Ascending aorta (tissue), 2 donors: ENCODE data around the gene AATK. TPM values are rescaled to one million over a fixed set of nuclear protein-coding genes. Genes with fewer than 3 reads are reported as not detected.

ENCODE experiments used
- DNase-seq, 2 donors: peaks; one replicate each; pipeline ENCODE4 v3.0.0-alpha.2; 2019; ENCODE audit warnings: low spot score in 2 of 2
- H3K27ac ChIP-seq, 2 donors: fragments of 200-600 bp; sonication (generic); one replicate each; pipeline ENCODE4 v1.5.1; 2016 to 2017; ENCODE audit warnings: mild to moderate bottlenecking in 1 of 2
- H3K27me3 ChIP-seq: fragments of 200-600 bp; sonication (generic); one replicate; pipeline ENCODE4 v1.5.1; 2017
- H3K36me3 ChIP-seq, 2 donors: fragments of 200-600 bp; sonication (generic); one replicate each; pipeline ENCODE4 v1.5.1; 2016
- H3K4me1 ChIP-seq, 2 donors: fragments of 200-600 bp; sonication (generic); one replicate each; pipeline ENCODE4 v1.5.1; 2016 to 2017; ENCODE audit warnings: mild to moderate bottlenecking in 1 of 2
- H3K4me3 ChIP-seq, 2 donors: fragments of 200-600 bp; sonication (generic); one replicate each; pipeline ENCODE4 v1.5.1; 2016 to 2017; ENCODE audit warnings: mild to moderate bottlenecking in 1 of 2
- H3K9me3 ChIP-seq, 2 donors: fragments of 200-600 bp; sonication (generic); one replicate each; pipeline ENCODE4 v1.5.1; 2016
- CTCF ChIP-seq, 3 experiments: fragments of 200-600 bp in 2 of 3; fragments of 450-650 bp in 1 of 3; sonication (generic) in 2 of 3; IDR thresholded peaks; one replicate each; pipeline ENCODE4 v1.5.1; 2016 to 2019; ENCODE audit warnings: antibody characterized with exemption in 3 of 3, mild to moderate bottlenecking in 1 of 3, moderate library complexity in 1 of 3
- intact Hi-C: fragments of 100-400 bp; cut with DNase I; formaldehyde crosslinking; loops from one replicate; pipeline ENCODE4 v1.15.1; 2023
- total RNA-seq: library from RNA; depleted of rRNA; stranded (reverse); fragments of >200 nt; gene quantifications from one replicate; pipeline ENCODE4 v1.1.0, GENCODE V29; 2016

The AATK gene
- total RNA-seq, 1 donor from 2014 or later: 20.6 TPM

- H3K27me3 ChIP-seq: no peaks in the 10 kb centered on the region
- intact Hi-C loops: no loop called here
- DNase-seq: no peak
- H3K4me3 ChIP-seq: no peak overlapping the region
- no peak overlapping the region for H3K27ac ChIP-seq
- H3K9me3 ChIP-seq: no peaks in the 10 kb centered on the region
- no peak for TF ChIP-seq CTCF (IDR thresholded peaks at IDR 0.05)
- no peaks in the 10 kb centered on the region for H3K4me1 ChIP-seq
- peaks cover 8 to 10% of the 10 kb centered on the region in 2 donors for H3K36me3 ChIP-seq
Measured at GRCh38 chr17:81198826-81199481, 32.9 kb upstream of the AATK start.

- Histone ChIP-seq H3K9me3 (no peaks in the 10 kb centered on the region), H3K27me3 (no peaks in the 10 kb centered on the region), H3K4me1 (no peaks in the 10 kb centered on the region), H3K36me3 (peaks cover 6 to 8% of the 10 kb centered on the region in 2 donors), H3K27ac (no peak overlapping the region), H3K4me3 (no peak overlapping the region)
- TF ChIP-seq CTCF (IDR thresholded peaks at IDR 0.05): no peak
- DNase-seq: no peak
- intact Hi-C loops: no loop called here
Measured at GRCh38 chr17:81197831-81198490, 31.9 kb upstream of the AATK start.

DNA sequence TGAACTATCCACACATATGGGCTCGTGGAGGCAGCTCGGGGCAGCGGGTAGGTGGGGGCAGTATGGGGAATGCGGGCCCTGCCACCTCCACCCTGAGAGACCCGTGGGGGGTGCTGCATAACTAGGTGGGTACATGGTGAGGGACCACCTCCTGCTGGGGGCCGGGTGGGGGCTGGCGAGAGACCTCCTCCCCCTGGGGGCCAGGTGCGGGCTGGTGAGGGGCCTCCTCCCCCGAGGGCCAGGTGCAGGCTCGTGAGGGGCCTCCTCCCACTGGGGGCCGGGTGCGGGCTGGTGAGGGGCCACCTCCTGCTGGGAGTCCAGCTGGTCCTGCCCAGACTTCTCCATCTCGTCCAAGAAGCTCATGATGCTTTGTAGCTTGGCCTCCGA, 31.4 kb upstream of the AATK start:
- Histone ChIP-seq H3K4me1 (no peaks in the 10 kb centered on the region), H3K27me3 (no peaks in the 10 kb centered on the region), H3K9me3 (no peaks in the 10 kb centered on the region), H3K36me3 (peaks cover 6 to 8% of the 10 kb centered on the region in 2 donors), H3K27ac (no peak overlapping the region), H3K4me3 (no peak overlapping the region)
- no peak for TF ChIP-seq CTCF (IDR thresholded peaks at IDR 0.05)
- no peak for DNase-seq
- intact Hi-C loops: no loop called here

DNA sequence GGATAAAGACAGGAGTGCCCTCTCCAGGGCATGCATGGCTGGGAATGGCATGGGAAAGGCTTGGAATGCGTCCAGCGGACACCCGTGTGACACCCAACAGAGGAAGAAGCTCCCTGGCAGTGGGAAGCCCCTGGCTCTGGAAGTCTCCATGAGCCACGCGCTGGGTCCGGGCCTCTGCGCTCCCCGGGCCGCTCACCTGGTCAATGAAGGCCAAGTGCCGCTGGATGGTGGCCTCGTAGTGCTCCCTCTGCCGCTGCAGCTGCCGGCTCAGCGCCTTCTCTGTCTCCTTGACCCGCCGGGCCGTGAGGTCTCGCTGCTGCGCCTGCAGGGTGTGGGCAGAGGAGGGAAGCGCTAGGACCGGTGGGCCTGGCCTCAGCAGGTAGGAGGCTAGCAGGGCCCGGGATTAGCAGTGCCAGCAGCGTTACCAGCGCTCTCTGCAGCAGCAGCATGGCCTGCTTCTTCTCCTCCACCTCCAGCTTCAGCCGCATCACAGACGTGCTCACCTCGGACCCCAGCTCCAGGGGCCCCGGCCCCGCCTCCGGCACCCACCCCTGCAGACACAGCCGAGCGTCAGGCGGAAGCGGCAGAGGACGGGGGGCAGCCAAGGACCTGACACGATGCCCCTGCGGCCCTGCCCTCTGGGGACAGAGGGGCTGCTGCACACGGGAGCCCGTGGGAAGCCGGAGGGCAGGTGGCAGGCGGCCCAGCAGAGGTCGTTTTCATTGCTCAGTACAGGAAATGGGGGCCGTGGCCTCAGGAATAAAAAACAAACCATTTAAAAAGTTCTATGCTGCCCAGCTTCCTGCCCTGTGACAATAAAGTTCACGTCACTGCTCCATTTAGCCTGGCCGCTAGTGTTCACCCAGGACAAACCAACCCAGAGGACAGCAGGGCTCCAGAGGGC, 30.7 kb upstream of the AATK start:
- intact Hi-C loops: no loop called here
- peaks cover 6 to 8% of the 10 kb centered on the region in 2 donors for H3K36me3 ChIP-seq

More for the DNA sequence above, 30.7 kb upstream of the AATK start:
- Histone ChIP-seq H3K9me3 (no peaks in the 10 kb centered on the region), H3K27ac (no peak overlapping the region), H3K4me3 (no peak overlapping the region), H3K4me1 (no peaks in the 10 kb centered on the region), H3K27me3 (no peaks in the 10 kb centered on the region)
- no peak for DNase-seq
- TF ChIP-seq CTCF (IDR thresholded peaks at IDR 0.05): no peak
